ENCODE results near the gene DLGAP1. TPM values are rescaled to one million over a fixed set of nuclear protein-coding genes. Genes with fewer than 3 reads are reported as not detected.

The DLGAP1 gene
- total RNA-seq, 1 experiment from 2014 or later: 23.0 TPM

DNA sequence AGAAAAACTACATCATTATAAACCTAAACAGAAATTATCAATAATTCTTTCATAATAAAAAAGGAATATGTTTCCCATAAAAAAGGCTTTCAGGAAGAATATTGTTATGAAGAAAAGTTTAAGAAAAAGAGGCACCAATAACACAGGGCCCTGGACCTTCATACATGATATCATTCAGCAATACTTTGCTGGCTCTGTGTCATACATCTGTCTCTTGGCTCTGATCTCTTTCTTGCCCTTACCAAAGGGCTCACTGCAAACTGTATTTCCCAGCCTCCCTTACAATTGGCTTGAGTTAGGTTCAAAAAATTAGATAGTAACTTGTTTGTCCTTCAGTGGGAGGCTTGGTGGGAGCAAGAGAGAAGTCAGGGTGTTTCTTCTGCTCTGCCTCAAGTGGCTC lies 506.1 kb downstream of the DLGAP1 start:
- Mint-ChIP-seq H3K9me3 (peaks cover 6% of the 10 kb centered on the region; the same call in 1 of the 2 replicates), H3K27me3 (ENCODE audit: low read depth) (no peaks in the 10 kb centered on the region), H3K4me3 (no peak overlapping the region), H3K36me3 (no peaks in the 10 kb centered on the region), H3K27ac (no peak overlapping the region), H3K4me1 (peaks cover 11% of the 10 kb centered on the region)
- ChIA-PET POLR2A (no interaction called here), CTCF (no interaction called here)
- ATAC-seq (no peak), DNase-seq (ENCODE audit: low spot score) (no peak)
- TF ChIP-seq FOXJ3 (CRISPR knock-in tag; IDR thresholded peaks at IDR 0.05; ENCODE audit: borderline replicate concordance) (no peak), TCF7 (CRISPR knock-in tag; IDR thresholded peaks at IDR 0.05; ENCODE audit: low read depth) (no peak), ZNF232 (CRISPR knock-in tag; IDR thresholded peaks at IDR 0.05) (no peak), PRRX2 (CRISPR knock-in tag; IDR thresholded peaks at IDR 0.05) (no peak), NR1H2 (CRISPR knock-in tag; IDR thresholded peaks at IDR 0.05) (no peak), SMAD3 (CRISPR knock-in tag; IDR thresholded peaks at IDR 0.05; ENCODE audit: borderline replicate concordance) (no peak), KAT7 (CRISPR knock-in tag; IDR thresholded peaks at IDR 0.05; ENCODE audit: borderline replicate concordance) (no peak)
- TF ChIP-seq, protein P1, sequence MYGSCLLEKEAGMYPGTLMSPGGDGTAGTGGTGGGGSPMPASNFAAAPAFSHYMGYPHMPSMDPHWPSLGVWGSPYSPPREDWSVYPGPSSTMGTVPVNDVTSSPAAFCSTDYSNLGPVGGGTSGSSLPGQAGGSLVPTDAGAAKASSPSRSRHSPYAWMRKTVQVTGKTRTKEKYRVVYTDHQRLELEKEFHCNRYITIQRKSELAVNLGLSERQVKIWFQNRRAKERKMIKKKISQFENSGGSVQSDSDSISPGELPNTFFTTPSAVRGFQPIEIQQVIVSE (CRISPR knock-in tag; IDR thresholded peaks at IDR 0.05; ENCODE audit: borderline replicate concordance): no peak

DNA sequence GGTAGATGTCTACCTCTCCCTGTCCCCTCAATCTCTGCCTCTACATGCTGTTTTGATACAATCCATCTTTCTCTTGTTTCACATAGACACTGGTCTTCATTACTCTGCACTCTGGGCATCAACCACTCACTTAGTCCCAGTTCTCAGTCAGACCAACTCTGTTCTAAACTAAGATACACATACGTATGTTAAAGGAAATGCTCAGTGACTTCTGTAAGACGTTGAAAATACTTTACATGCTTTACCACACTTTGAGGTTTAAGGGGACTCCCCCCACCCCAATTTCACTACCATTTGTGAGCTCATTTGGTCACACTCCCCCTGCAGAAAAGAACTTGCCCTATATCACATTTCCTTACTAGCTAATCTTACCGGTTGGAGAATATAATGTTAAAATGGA lies 507.7 kb downstream of the DLGAP1 start:
- Mint-ChIP-seq H3K36me3 (no peaks in the 10 kb centered on the region), H3K9me3 (no peaks in the 10 kb centered on the region), H3K4me3 (no peak overlapping the region), H3K27ac (no peak overlapping the region), H3K27me3 (ENCODE audit: low read depth) (no peaks in the 10 kb centered on the region), H3K4me1 (peaks cover 11% of the 10 kb centered on the region)
- ATAC-seq (no peak), DNase-seq (ENCODE audit: low spot score) (no peak)
- POLR2A ChIA-PET: no interaction called here
- CTCF ChIA-PET: interaction anchor here (1.2 kb wide), 1 partner anchor 24 kb away, joined by 6 read pairs; no protein-coding TSS in a partner anchor
- TF ChIP-seq, protein P2, sequence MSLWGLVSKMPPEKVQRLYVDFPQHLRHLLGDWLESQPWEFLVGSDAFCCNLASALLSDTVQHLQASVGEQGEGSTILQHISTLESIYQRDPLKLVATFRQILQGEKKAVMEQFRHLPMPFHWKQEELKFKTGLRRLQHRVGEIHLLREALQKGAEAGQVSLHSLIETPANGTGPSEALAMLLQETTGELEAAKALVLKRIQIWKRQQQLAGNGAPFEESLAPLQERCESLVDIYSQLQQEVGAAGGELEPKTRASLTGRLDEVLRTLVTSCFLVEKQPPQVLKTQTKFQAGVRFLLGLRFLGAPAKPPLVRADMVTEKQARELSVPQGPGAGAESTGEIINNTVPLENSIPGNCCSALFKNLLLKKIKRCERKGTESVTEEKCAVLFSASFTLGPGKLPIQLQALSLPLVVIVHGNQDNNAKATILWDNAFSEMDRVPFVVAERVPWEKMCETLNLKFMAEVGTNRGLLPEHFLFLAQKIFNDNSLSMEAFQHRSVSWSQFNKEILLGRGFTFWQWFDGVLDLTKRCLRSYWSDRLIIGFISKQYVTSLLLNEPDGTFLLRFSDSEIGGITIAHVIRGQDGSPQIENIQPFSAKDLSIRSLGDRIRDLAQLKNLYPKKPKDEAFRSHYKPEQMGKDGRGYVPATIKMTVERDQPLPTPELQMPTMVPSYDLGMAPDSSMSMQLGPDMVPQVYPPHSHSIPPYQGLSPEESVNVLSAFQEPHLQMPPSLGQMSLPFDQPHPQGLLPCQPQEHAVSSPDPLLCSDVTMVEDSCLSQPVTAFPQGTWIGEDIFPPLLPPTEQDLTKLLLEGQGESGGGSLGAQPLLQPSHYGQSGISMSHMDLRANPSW (CRISPR knock-in tag; conservative IDR thresholded peaks at IDR 0.05; ENCODE audit: low read depth): no peak
- TF ChIP-seq, protein P3, sequence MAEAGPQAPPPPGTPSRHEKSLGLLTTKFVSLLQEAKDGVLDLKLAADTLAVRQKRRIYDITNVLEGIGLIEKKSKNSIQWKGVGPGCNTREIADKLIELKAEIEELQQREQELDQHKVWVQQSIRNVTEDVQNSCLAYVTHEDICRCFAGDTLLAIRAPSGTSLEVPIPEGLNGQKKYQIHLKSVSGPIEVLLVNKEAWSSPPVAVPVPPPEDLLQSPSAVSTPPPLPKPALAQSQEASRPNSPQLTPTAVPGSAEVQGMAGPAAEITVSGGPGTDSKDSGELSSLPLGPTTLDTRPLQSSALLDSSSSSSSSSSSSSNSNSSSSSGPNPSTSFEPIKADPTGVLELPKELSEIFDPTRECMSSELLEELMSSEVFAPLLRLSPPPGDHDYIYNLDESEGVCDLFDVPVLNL (CRISPR knock-in tag; IDR thresholded peaks at IDR 0.05; ENCODE audit: borderline replicate concordance, low read depth): no peak
- TF ChIP-seq CREM (CRISPR knock-in tag; IDR thresholded peaks at IDR 0.05): no peak
- TF ChIP-seq, protein P4, sequence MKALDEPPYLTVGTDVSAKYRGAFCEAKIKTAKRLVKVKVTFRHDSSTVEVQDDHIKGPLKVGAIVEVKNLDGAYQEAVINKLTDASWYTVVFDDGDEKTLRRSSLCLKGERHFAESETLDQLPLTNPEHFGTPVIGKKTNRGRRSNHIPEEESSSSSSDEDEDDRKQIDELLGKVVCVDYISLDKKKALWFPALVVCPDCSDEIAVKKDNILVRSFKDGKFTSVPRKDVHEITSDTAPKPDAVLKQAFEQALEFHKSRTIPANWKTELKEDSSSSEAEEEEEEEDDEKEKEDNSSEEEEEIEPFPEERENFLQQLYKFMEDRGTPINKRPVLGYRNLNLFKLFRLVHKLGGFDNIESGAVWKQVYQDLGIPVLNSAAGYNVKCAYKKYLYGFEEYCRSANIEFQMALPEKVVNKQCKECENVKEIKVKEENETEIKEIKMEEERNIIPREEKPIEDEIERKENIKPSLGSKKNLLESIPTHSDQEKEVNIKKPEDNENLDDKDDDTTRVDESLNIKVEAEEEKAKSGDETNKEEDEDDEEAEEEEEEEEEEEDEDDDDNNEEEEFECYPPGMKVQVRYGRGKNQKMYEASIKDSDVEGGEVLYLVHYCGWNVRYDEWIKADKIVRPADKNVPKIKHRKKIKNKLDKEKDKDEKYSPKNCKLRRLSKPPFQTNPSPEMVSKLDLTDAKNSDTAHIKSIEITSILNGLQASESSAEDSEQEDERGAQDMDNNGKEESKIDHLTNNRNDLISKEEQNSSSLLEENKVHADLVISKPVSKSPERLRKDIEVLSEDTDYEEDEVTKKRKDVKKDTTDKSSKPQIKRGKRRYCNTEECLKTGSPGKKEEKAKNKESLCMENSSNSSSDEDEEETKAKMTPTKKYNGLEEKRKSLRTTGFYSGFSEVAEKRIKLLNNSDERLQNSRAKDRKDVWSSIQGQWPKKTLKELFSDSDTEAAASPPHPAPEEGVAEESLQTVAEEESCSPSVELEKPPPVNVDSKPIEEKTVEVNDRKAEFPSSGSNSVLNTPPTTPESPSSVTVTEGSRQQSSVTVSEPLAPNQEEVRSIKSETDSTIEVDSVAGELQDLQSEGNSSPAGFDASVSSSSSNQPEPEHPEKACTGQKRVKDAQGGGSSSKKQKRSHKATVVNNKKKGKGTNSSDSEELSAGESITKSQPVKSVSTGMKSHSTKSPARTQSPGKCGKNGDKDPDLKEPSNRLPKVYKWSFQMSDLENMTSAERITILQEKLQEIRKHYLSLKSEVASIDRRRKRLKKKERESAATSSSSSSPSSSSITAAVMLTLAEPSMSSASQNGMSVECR (CRISPR knock-in tag; IDR thresholded peaks at IDR 0.05; ENCODE audit: borderline replicate concordance): no peak

DNA sequence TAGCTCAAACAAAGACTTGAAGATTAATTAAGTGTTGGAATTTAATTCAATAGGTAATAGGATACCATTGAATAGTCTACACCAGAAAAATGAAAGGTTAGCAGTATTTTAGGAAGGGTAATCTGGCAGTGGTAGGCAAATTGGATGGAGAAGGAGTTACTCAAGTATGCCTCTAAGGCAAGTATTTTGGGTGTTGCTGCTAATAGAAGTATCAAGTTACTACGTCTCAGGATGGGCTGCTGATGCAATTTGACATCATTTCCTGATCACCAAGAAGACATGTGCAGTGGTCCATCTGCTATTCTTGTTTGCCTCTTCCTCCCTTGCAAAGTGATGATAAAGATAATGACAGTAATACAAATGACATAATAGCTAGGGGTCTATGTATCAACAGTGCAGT lies 519.8 kb downstream of the DLGAP1 start:
- peaks cover 9% of the 10 kb centered on the region for H3K4me1 Mint-ChIP-seq
- peaks cover 6% of the 10 kb centered on the region for H3K9me3 Mint-ChIP-seq
- H3K36me3 Mint-ChIP-seq: peaks cover 5% of the 10 kb centered on the region; the same call in 1 of the 2 replicates
- DNase-seq (ENCODE audit: low spot score): no peak
- H3K27ac Mint-ChIP-seq: no peak overlapping the region
- no peaks in the 10 kb centered on the region for H3K27me3 Mint-ChIP-seq (ENCODE audit: low read depth)
- ChIA-PET CTCF (interaction anchor here (1.5 kb wide), 1 partner anchor 60 kb away, joined by 3 read pairs; no protein-coding TSS in a partner anchor), POLR2A (no interaction called here)
- no peak overlapping the region for H3K4me3 Mint-ChIP-seq
- ATAC-seq: no peak
- TF ChIP-seq TEAD4 (CRISPR knock-in tag; IDR thresholded peaks at IDR 0.05) (no peak), EMX1 (CRISPR knock-in tag; IDR thresholded peaks at IDR 0.05) (no peak), ZNF423 (CRISPR knock-in tag; IDR thresholded peaks at IDR 0.05) (no peak), NFATC4 (CRISPR knock-in tag; IDR thresholded peaks at IDR 0.05) (no peak), ZNF121 (CRISPR knock-in tag; IDR thresholded peaks at IDR 0.05) (no peak), ZNF671 (CRISPR knock-in tag; IDR thresholded peaks at IDR 0.05) (no peak)
- TF ChIP-seq, protein P5, sequence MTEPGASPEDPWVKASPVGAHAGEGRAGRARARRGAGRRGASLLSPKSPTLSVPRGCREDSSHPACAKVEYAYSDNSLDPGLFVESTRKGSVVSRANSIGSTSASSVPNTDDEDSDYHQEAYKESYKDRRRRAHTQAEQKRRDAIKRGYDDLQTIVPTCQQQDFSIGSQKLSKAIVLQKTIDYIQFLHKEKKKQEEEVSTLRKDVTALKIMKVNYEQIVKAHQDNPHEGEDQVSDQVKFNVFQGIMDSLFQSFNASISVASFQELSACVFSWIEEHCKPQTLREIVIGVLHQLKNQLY (CRISPR knock-in tag; IDR thresholded peaks at IDR 0.05): no peak
- TF ChIP-seq, protein P6, sequence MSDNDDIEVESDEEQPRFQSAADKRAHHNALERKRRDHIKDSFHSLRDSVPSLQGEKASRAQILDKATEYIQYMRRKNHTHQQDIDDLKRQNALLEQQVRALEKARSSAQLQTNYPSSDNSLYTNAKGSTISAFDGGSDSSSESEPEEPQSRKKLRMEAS (CRISPR knock-in tag; IDR thresholded peaks at IDR 0.05): no peak; the same call in 1 of the 2 replicates
- TF ChIP-seq, protein P7, sequence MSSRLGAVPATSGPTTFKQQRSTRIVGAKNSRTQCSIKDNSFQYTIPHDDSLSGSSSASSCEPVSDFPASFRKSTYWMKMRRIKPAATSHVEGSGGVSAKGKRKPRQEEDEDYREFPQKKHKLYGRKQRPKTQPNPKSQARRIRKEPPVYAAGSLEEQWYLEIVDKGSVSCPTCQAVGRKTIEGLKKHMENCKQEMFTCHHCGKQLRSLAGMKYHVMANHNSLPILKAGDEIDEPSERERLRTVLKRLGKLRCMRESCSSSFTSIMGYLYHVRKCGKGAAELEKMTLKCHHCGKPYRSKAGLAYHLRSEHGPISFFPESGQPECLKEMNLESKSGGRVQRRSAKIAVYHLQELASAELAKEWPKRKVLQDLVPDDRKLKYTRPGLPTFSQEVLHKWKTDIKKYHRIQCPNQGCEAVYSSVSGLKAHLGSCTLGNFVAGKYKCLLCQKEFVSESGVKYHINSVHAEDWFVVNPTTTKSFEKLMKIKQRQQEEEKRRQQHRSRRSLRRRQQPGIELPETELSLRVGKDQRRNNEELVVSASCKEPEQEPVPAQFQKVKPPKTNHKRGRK (CRISPR knock-in tag; IDR thresholded peaks at IDR 0.05; ENCODE audit: borderline replicate concordance): no peak

Measured in WTC11 (cell line).